DND-41 (cell line): Measurements from ENCODE around the gene DNASE1L3.

Experiments used
- ATAC-seq: fragments of 200-7000 bp; cut with Tn5 transposase; 3 replicates; pipeline ENCODE4 v1.9.1; 2021; ENCODE audit warnings: low read depth; ENCODE audit not compliant: insufficient read depth
- DNase-seq: peaks from one replicate; pipeline ENCODE4 v3.0.0-alpha.2; 2020
- H2AFZ ChIP-seq: 2 replicates; pipeline ENCODE4 v1.6.0; 2012; ENCODE audit warnings: low read depth, low read length
- H3K27ac ChIP-seq: 2 replicates; pipeline ENCODE4 v1.5.1; 2012; ENCODE audit warnings: low read length, inconsistent platforms
- H3K27me3 ChIP-seq: fragments of 200-600 bp; sonication (generic); 2 replicates; pipeline ENCODE4 v1.6.0; 2012; ENCODE audit warnings: low read length, mild to moderate bottlenecking, inconsistent platforms; ENCODE audit not compliant: insufficient read depth, poor library complexity
- H3K36me3 ChIP-seq: 2 replicates; pipeline ENCODE4 v1.5.1; 2012; ENCODE audit warnings: low read length, inconsistent platforms; ENCODE audit not compliant: insufficient read depth
- H3K4me1 ChIP-seq: 2 replicates; pipeline ENCODE4 v1.5.1; 2012; ENCODE audit warnings: mild to moderate bottlenecking, low read length; ENCODE audit not compliant: insufficient read depth
- H3K4me2 ChIP-seq: 2 replicates; pipeline ENCODE4 v1.6.0; 2012; ENCODE audit warnings: mild to moderate bottlenecking, moderate library complexity, low read length, inconsistent platforms; ENCODE audit not compliant: insufficient read depth
- H3K4me3 ChIP-seq, 2 experiments: fragments of 200-600 bp in 1 of 2; shearing (Covaris generic) in 1 of 2; 2 replicates each; pipeline ENCODE4 v1.5.1; 2012 to 2016; ENCODE audit warnings: inconsistent platforms in 2 of 2, low read length in 2 of 2, mild to moderate bottlenecking in 2 of 2, low read depth in 1 of 2, moderate library complexity in 1 of 2
- H3K79me2 ChIP-seq: 2 replicates; pipeline ENCODE4 v1.6.0; 2012; ENCODE audit warnings: low read length, inconsistent platforms; ENCODE audit not compliant: insufficient read depth
- H3K9ac ChIP-seq: 2 replicates; pipeline ENCODE4 v1.6.0; 2012; ENCODE audit warnings: low read depth, mild to moderate bottlenecking, inconsistent platforms, low read length, moderate library complexity
- H3K9me3 ChIP-seq: 2 replicates; pipeline ENCODE4 v1.5.1; 2012; ENCODE audit warnings: low read length, moderate library complexity, mild to moderate bottlenecking, inconsistent platforms; ENCODE audit not compliant: insufficient read depth, severe bottlenecking
- H4K20me1 ChIP-seq: 2 replicates; pipeline ENCODE4 v1.6.0; 2012; ENCODE audit warnings: low read length; ENCODE audit not compliant: insufficient read depth
- CTCF ChIP-seq: IDR thresholded peaks from 2 replicates; pipeline ENCODE4 v1.5.1; 2012; ENCODE audit warnings: borderline replicate concordance, low read length, moderate library complexity, mild to moderate bottlenecking; ENCODE audit not compliant: poor library complexity, severe bottlenecking; ENCODE audit errors: extremely low read depth
- EZH2 ChIP-seq: IDR thresholded peaks from 3 replicates; pipeline ENCODE4 v1.6.1; 2012; ENCODE audit warnings: borderline replicate concordance, low read depth, mild to moderate bottlenecking, moderate library complexity, low read length, inconsistent platforms; ENCODE audit not compliant: severe bottlenecking

DNASE1L3 gene

DNA sequence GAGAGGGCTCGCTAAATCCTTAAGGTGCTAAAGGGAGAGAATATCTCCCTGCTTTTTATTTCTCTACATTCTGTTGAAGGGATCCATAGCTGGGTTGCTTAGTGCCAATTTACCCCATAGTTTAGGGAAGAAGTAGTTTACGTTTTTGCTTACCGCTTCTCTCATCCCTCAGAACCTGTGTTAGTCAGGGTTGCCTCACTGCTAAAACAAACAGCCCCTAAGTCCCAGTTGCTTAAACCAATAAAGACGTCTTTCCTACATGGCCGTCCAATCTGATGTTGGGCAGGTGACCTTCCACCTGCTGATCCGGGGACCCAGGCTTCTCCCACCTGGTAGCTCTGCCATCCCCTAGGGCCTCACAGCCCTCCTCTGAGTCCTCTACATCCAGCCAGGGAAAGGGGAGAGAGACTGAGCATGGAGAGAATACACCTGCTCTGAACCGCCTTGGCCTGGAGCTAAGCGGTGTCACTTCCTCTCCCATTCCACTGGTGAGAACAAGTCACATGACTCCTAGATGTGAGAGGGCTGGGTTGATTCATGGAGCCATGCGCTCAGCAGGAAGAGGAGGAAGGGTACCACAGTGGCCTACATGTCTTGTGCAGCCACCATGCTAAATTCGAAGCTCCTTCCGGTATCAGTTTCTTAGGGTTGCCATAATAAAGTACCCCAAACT lies 26.3 kb downstream of the DNASE1L3 start:
- no peak overlapping the region for H2AFZ ChIP-seq
- H3K4me3 ChIP-seq: no peak overlapping the region
- H3K27ac ChIP-seq: no peak overlapping the region
- peaks cover 3% of the 10 kb centered on the region for H3K27me3 ChIP-seq
- no peaks in the 10 kb centered on the region for H3K4me1 ChIP-seq
- H3K4me2 ChIP-seq: no peak overlapping the region
- no peak overlapping the region for H3K9ac ChIP-seq
- TF ChIP-seq EZH2: no peak
- TF ChIP-seq CTCF: no peak
- ATAC-seq (0 out of 3 replicates have a peak, but pooled peaks have one; percentile 30), DNase-seq (peak; percentile 14)
- no peaks in the 10 kb centered on the region for H3K36me3 ChIP-seq
- H3K9me3 ChIP-seq: no peaks in the 10 kb centered on the region
- no peaks in the 10 kb centered on the region for H4K20me1 ChIP-seq
- no peaks in the 10 kb centered on the region for H3K79me2 ChIP-seq

DNA sequence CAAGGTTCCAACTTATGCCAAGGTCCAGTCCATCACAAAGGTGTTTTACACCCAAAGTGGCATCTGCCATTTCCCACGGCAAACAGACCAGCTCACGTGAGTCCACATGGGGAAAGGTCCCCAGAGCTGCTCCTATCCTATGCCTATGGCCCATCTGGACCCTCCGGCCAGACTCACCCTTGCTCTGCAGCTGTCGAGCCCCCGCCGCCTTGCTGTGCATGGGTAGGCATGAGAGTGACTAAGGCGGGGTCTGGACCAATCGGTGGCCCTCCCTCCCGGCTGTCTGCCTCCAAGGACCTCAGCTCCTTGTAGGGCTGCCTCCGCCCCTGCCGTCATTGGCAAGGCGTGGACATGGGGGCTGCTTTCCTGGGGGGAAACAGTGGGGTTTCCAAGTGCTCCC lies 26.9 kb downstream of the DNASE1L3 start:
- no peaks in the 10 kb centered on the region for H3K9me3 ChIP-seq
- H3K79me2 ChIP-seq: no peaks in the 10 kb centered on the region
- no peak for ATAC-seq
- no peak overlapping the region for H3K27ac ChIP-seq
- H4K20me1 ChIP-seq: no peaks in the 10 kb centered on the region
- no peaks in the 10 kb centered on the region for H3K4me1 ChIP-seq
- H3K4me2 ChIP-seq: no peak overlapping the region
- H2AFZ ChIP-seq: no peak overlapping the region
- no peak overlapping the region for H3K4me3 ChIP-seq
- no peak for DNase-seq
- TF ChIP-seq EZH2 (no peak), CTCF (no peak)
- H3K27me3 ChIP-seq: peaks cover 3% of the 10 kb centered on the region
- no peaks in the 10 kb centered on the region for H3K36me3 ChIP-seq
- no peak overlapping the region for H3K9ac ChIP-seq

DNA sequence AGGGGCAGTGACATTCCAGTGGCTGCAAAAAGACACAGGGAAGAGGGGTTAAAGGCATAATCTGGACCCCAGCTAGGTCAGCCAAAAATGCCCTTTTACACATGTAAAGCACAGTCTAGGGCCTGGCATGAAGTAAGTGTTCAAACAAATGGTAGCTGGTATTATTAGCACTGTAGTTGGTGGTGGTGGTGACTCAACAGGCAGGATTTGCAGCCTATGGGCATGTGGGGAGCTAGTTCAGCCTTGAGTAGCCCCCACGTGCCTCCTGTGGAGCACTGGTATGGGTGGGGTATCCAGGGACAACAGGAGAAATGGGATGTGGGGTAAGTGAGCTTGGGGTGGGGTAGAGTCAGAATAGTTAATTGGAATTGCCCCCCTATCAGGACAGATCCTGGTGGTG lies 27.6 kb downstream of the DNASE1L3 start:
- no peaks in the 10 kb centered on the region for H3K36me3 ChIP-seq
- TF ChIP-seq EZH2: no peak
- no peak for TF ChIP-seq CTCF
- H4K20me1 ChIP-seq: no peaks in the 10 kb centered on the region
- no peak overlapping the region for H3K27ac ChIP-seq
- H3K79me2 ChIP-seq: no peaks in the 10 kb centered on the region
- no peaks in the 10 kb centered on the region for H3K9me3 ChIP-seq
- no peak overlapping the region for H3K9ac ChIP-seq
- H3K4me1 ChIP-seq: no peaks in the 10 kb centered on the region
- H3K4me2 ChIP-seq: no peak overlapping the region
- H3K27me3 ChIP-seq: peaks cover 3% of the 10 kb centered on the region
- ATAC-seq (no peak), DNase-seq (no peak)
- no peak overlapping the region for H3K4me3 ChIP-seq
- H2AFZ ChIP-seq: no peak overlapping the region
